Keratinocyte (primary cell): Measurements from ENCODE around the gene CENPQ.

Experiments
- CTCF ChIP-seq, 3 experiments: IDR thresholded peaks in 1 of 3; conservative IDR thresholded peaks in 1 of 3; optimal IDR thresholded peaks in 1 of 3; 2 replicates in 2 of 3; 3 replicates in 1 of 3; pipeline versions ENCODE3 to v1.5.1; 2011; ENCODE audit warnings: low read length in 3 of 3, mild to moderate bottlenecking in 3 of 3, moderate library complexity in 2 of 3, control low read depth in 1 of 3, inconsistent platforms in 1 of 3; ENCODE audit not compliant: insufficient read depth in 2 of 3; ENCODE audit errors: extremely low read depth in 1 of 3
- EZH2 ChIP-seq: IDR thresholded peaks from one replicate; pipeline ENCODE4 v1.6.1; 2012; ENCODE audit warnings: inconsistent platforms, mild to moderate bottlenecking, low read length, moderate library complexity

GRCh38 chr6:49499623-49500022 lies 36.5 kb downstream of the CENPQ start, which contains the start of gene GLYATL3:
- TF ChIP-seq CTCF (optimal IDR thresholded peaks at IDR 0.05 in 1 of 3, IDR thresholded peaks at IDR 0.05 in 1 of 3, conservative IDR thresholded peaks at IDR 0.05 in 1 of 3; ENCODE audit: extremely low read depth in 1 of 3, insufficient read depth in 2 of 3, low read length in 3 of 3) (no peak), EZH2 (no peak)
